ENCODE data around the gene PCIF1. TPM values are rescaled to one million over a fixed set of nuclear protein-coding genes. Genes with fewer than 3 reads are reported as not detected.
"Not testable (repeated sequence)": the region's sequence is repeated elsewhere in the genome, so short reads cannot be mapped to it uniquely, and the experiment has no call there.

Gene PCIF1
- polyA plus RNA-seq, 3 donors = 44.7 to 52.7 (median 44.9) TPM

DNA sequence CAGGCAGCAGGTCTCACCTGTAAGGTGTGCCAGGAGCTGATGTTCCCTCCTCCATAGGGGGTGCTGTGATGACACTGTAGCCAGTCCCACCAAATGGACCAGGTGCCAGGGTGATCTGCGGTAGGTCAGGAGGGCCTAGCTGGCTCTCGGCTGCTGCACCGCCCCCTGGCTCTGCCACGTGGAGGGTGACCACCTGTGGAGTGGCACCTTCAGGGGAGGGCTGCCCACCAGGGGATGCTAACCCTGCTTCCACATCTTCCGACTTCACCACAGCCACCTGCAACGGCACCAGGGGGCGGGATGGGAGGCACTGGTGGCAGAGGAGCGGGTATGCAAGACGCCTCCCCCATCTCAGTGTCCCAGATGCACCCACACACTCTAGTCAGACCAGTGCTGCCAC, 19.2 kb downstream of the PCIF1 start:
- no peak for DNase-seq (ENCODE audit: extremely low read depth in 1 of 11, low read depth in 9 of 11, low spot score in 4 of 11)

DNA sequence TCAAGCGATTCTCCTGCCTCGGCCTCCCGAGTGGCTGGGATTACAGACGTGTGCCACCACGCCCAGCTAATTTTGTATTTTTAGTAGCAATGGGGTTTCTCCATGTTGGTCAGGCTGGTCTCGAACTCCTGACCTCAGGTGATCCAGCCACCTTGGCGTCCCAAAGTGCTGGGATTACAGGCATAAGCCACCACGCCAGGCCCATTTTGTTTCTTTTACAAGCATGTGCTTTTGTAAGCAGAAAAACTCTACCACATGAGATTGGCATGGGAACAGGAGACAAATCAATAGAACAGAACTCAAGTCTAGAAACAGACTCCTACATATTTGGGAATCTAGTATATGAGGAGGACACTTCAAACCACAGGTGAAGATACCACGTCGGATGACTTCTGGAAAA, 21.8 kb downstream of the PCIF1 start:
- DNase-seq (ENCODE audit: extremely low read depth in 1 of 11, low read depth in 9 of 11, low spot score in 4 of 11) = not testable (repeated sequence)

DNA sequence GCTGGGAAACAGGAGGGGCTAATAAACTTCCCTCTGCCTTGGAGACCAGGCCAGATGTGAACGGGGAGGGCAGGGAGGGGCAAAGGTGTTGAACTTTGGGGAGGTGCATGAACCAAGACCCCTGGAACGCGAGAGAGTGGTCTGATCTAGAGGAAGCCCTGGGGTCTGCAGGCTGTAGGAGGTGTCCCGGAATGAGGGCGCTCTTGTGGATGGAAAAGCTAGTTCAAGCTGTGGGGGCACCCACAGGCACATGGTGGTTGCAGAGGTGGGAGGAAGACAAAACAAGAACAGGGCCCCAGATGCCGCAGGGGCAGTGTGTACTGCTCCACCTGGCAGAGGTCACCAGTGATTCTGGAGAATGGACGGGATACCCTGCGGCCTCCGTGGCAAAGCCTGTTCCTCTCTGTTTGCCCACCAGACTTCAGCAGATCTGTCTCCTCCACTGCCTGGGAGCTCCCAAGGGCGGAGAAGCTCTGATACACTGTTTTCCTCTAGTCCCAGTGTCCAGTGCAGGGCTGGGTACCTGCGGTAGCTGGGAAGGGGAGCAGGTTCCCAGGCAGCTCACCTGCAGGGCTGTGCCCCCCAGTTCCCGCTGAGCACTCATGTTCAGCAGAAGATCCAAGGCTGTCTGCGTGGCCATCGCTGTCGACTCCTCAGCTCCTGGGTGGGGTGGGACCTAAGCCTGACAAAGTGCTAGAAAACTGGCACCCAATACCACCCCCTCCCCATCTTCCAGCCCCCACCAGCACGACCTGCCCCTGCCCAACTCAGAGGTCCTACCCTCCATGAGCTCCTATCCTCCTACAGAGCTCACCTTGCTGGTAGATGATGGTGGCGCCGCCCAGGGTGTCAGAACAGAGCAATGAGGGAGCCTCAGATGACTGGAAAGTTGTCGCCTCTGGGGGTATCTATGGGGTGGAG, 22.8 kb downstream of the PCIF1 start:
- no peak for DNase-seq (ENCODE audit: extremely low read depth in 1 of 11, low read depth in 9 of 11, low spot score in 4 of 11)

DNA sequence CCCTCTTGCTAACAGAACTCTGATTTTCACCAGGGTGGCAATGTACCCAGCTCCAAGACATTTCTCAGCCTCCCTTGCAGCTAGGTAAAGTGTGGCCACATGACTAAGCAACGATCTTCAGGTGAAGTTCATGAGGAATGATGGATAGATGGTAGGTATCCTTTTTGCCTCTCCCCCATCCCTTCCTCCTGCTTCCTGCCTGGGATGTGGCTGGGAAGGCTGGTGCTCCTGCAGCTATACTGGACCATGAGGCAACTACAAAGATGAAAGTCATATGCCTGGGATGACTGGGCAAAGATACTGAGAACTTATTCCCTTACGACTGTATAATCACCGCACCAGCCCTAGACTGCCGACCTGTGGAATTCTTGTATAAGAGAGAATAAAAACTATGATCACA, 24.1 kb downstream of the PCIF1 start:
- no peak for DNase-seq (ENCODE audit: extremely low read depth in 1 of 11, low read depth in 9 of 11, low spot score in 4 of 11)

DNA sequence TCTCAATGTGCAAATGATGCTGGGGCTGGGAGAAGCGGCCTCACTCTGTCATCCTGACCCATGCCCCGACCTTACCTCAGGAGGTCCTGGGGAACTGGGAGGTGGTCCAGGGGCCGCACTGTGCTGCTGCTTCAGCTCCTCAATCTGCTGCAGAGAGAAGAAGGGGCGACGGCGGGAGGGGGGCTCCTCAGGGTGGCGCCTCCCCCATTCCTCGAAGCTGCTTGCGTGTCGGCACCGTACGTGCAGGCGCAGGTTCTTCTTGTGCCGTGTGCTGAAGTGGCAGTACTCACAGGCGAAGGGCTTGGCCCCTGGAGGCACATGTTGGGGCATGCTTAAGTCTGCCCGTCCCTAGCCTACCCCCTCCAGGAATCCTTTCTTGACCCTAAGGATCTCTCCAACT, 24.6 kb downstream of the PCIF1 start:
- no peak for DNase-seq (ENCODE audit: extremely low read depth in 1 of 11, low read depth in 9 of 11, low spot score in 4 of 11)

DNA sequence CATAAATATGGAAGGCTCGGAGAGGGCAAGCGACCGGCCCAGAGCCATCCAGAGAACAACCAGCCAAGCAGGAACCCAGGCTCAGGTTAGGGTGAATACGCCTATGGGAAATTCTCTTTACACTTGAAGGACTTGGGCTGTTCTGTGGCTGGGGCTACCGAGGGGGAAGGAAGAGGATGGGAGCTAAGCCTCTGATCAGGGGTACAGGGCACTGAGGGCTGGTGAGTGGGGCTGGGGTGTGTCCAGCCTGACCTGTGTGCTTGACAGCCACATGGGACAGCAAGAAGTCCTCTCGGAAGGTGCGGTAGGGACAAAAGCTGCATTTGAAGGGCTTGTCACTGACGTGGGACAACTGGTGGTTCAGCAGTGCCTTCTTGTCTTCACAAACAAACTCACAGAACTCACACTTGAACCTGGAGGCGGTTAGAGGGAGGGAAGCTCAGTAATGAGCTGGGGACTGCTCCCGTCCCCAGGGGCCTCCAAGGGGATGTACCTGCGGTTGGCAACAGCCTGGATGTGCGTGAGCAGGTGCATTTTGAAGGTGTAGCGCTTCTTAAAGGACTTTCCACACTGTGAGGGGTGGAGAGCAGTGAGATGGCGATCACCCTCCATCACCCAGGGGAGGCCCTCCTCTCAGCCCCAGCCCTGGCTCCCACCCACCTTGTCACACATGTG, 25.6 kb downstream of the PCIF1 start:
- no peak for DNase-seq (ENCODE audit: extremely low read depth in 1 of 11, low read depth in 9 of 11, low spot score in 4 of 11)

DNA sequence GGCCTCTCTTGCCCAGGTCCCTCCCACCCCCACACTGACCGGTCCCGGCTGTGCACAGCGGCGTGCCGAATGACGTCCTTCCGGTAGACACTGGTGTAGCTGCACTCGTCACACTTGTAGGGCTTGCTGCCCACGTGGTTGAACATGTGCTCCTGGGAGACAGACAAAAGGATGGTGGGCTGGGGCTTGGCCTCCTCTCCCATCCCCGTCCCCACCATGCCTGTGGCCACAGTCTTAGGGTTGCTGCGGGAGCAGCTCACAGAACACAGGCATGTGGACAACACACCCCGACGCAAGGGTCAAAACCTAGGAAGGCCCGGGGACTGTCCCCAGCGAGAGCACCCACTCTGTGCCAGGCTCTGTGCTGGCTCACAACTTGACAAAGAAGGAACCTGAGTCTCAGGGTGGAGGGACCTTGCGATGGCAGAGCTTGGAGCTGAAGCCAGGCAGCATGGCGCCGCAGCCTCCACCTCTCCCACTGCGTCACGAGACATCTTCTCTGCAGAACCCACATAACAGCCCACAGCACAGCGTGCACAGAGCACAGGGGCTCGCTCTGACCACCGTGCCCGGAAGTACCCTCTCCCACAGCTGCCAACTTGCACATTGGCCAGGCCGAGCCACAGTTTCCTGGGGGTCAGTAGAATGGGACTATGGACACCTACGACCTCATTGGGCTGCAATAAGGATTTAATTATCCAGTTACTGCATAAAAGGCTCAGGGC, 27.7 kb downstream of the PCIF1 start:
- no peak for DNase-seq (ENCODE audit: extremely low read depth in 1 of 11, low read depth in 9 of 11, low spot score in 4 of 11)

DNA sequence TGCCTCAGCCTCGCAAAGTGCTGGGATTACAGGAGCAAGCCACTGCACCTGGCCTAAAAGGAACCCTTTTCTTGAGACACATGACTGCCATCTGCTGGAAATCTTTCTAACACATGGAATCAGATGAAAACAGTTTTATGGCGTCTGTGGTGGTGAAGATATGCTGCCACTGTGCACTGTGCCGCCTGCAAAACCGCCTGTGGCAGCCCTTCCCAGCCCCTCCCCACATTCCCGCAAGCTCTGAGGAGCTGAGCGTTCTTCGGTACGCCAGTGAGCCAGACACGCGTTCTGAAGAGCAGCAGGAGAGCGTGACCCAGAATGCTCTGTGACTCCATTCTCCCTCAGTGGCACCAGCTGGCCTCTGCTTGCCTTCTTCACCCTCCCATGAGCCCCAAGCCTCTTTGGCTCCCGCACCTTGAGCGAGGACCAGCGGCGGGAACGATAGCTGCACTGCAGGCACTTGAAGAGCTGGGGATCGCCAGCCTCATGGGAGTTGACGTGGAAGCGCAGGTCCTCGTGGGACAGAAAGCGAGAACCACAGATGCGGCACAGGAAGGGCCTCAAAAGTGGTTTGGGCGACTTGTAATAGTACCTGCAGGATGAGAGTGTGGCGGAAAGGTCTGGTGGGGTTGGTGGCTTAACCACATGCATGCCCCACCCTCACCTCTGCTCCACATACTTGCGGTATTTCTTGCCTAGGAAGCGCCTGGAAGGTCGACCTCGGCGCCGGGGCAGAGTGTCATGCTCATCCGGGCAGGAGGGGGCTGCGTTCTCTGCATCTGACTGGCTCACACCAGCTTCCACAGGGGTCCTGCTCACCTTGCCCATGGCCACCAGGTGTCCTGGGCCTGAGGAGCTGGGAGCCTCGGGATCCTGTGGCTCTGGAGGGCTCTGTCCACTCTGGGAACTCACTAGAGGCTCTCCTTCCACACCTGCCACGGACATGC, 28.8 kb downstream of the PCIF1 start:
- DNase-seq (ENCODE audit: extremely low read depth in 1 of 11, low read depth in 9 of 11, low spot score in 4 of 11) = peak in 7 of 11 donors; percentile 15 to 56 (median 29)

DNA sequence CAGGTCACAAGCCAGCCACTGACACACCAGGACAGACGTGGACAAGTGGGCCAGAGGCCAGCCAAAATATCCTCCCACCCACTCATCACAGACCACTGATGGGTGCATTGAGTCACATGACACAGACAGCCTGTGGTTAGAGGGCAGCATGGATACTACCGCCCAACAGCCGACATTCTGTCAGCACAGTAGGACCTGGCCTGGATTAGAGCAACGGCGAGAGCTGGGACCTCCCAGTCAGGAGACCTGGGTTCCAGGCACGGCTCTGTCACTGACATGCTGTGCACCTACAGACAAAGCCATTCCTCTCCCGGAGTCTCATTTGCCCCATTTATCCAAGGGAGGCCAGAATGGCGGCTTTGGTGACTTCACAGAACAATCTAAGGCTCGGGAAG, 29.5 kb downstream of the PCIF1 start:
- no peak for DNase-seq (ENCODE audit: extremely low read depth in 1 of 11, low read depth in 9 of 11, low spot score in 4 of 11)

DNA sequence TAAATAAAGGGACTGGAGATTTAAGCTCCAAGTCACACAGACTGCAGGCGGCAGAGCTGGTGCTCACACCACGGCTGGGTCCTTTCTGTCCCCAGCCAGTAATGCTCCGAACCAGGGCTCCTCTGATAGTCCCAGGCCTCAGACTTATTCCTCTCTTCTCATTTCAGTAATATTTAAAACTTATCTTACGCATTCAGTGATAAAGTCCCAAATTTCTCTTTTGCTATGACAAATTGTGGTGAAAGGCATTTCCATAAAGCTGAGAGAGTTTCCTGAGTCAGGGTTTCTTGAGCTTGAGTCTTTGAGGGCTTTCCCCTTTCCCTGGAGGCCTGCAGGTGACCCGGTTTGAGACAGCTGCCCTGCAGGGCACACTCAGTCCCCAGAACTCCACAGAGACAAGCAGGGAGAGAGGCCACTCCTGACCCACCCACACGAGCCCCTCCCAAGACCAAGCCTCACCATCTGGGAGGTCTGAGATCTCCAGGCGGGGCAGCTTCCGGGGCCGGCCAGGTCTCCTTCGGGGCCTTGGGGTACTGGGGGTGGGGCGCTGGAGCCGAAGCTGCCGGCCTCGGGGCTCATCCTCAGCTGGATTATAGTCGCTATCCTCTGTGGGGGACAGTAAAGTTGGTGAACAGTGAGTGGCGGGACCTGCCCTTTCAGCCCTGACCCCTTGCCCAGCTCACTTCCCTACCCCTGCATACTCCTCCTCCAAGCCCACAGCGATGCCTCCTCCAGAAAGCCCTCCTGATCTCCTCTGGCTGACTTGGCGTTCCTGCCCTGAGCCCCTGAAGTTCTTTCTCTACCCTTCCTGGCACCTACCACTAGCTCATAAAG, 30.9 kb downstream of the PCIF1 start:
- no peak for DNase-seq (ENCODE audit: extremely low read depth in 1 of 11, low read depth in 9 of 11, low spot score in 4 of 11)

DNA sequence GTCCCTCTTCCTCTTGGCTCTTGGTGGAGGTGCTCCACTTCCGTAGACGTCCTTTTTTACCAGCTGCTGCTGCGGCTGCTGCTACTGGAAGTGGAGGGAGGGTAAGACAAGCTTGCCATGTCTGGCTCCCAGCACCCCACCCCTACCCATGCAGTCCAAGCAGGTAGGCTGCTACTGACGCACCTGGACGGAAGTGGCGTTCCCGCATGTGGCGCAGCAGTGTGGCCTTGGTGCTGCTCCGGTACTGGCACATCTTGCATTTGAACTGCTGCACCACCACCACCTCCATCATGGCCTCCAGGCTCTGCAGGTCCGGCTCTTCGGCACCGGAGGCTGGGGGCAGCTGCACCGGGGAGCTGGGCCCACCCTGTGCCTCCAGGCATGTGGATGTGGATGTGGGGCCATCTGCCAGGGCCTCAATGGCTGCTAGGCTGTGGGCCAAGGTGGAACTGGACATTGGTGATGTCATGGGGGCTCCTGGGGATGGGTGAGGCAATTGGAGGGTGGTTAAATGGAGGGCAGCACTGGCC, 33.1 kb downstream of the PCIF1 start:
- DNase-seq (ENCODE audit: extremely low read depth in 1 of 11, low read depth in 9 of 11, low spot score in 4 of 11) = no peak

DNA sequence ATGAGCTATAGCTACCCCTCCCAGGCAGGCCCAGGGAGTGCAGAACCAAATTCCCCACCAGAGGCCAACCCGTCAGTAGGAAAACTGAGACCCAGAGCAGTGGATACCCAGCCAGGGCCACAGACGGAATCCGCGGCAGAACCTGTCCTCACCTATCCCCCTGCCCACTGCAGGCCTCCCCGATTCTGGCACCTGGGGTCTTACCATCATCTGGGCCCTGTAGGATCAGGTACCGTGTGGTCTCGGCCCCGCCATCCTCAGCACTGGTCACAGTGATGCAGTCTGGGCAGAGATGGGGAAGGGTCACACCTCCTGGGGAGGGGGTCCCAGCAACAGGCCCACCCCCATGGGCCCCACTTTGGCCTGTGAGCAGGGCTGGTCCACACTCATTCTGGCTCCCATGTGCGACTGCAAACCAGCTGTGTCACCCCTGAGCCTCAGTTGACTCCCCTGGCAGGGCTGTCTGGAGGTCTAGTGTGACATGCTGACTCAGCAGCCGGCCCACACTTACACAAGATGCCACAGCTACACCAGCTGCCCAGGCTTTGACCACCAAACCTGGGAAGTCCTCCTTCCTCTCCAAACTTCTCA, 33.7 kb downstream of the PCIF1 start:
- no peak for DNase-seq (ENCODE audit: extremely low read depth in 1 of 11, low read depth in 9 of 11, low spot score in 4 of 11)

DNA sequence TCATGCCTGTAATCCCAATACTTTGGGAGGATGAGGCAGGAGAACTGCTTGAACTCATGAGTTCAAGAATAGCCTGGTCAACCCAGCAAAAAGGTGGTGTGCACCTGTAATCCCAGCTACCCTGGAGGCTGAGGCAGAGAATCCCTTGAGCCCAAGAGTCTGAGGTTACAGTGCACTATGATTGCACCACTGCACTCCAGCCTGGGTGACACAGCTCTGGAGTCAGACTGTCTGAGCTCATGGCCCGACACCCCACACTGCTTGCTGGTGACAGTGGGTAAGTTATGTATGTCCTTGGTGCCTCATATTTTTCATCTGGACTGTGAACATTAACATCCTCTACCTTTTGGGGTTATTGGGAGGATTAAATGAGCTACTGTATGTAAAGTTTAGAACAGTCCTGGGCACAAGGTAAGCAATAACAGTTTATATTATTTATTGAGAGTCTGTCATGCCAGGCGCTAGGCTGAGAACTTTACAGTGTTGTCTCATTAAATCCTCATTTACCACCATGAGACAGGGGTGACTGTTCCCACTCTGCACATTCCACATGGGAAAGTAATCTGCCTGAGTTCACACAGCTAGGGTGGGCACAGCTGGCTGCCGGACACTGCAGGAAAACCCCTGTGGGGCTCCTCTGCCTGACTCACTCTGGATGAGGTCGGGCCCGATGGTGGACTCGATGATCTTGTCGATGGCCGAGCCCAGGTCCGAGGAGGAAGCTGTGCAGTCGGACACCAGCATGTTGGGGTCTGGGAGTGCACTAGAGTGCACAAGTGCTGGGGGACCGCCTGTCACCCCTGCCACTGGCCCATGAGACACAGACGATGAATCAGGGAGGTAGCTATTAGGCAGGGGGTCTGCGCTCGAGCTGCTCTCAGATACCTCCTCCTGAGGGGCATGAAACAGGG, 34.6 kb downstream of the PCIF1 start:
- DNase-seq (ENCODE audit: extremely low read depth in 1 of 11, low read depth in 9 of 11, low spot score in 4 of 11) = no peak

DNA sequence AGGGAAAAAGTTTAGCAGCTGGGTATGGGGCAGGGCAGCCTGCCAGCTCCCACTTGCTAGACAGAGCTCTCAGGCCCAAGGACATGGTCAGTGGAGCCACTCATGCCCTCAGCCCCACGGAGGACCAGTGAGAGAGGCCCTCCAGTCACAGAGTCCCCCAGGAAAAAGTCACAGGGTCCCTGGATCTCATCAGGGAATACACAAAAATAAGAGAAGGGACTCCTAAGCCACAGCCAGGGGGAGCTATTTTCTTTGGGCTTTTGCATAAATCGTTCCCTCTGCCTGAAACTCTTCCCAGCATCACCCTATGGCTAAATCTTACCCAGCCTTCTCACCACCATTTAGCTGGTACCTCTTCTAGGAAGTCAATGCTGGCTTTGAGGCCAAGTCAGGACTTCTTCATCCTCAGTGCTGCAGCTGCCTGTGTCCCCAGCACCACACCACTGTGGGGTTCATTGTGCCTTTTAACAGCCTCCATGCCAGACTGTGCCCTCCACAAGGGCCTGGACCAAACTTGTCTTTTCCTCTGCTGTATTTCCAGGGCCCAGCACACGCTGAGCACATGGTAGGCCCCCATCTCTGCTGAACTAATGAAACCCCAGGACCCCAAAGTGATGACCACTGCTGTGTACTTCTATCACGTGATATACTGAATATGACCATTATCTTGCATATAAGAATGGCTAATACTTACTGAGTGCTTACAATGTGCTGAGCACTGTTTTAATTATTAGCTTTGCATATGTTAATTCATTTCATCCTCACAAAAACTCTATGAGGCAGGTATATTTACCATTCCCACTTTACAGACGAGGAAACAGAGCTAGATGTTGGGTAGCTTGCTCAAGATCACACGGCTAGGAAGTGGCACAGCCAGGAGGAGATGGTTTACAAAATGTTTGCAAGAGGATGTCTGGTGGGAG, 35.5 kb downstream of the PCIF1 start:
- DNase-seq (ENCODE audit: extremely low read depth in 1 of 11, low read depth in 9 of 11, low spot score in 4 of 11) = peak in 4 of 11 donors; percentile 13 to 45 (median 16)

All from renal cortex interstitium (tissue), 11 donors.